GM19452 (cell line): ENCODE results near the gene PGAM1.
"Not testable (repeated sequence)": the region's sequence is repeated elsewhere in the genome, so short reads cannot be mapped to it uniquely, and the experiment has no call there.

ENCODE experiments used
- ATAC-seq: cut with Tn5 transposase; IDR thresholded peaks from one replicate; pipeline ENCODE4 v1.9.1; 2021; ENCODE audit not compliant: unreplicated experiment

The PGAM1 gene

GRCh38 chr10:97425964-97426775 lies at the start of gene PGAM1:
PGAM1 (plus strand) TSS chr10:97426191; CDS start chr10:97426308, 117 bp downstream.
- peak; percentile 86 for ATAC-seq

GRCh38 chr10:97376413-97376812 lies 49.6 kb upstream of the PGAM1 start:
- ATAC-seq: no peak

- ATAC-seq: no peak
Observed at GRCh38 chr10:97378933-97379921, 46.8 kb upstream of the PGAM1 start.

GRCh38 chr10:97380516-97380915 lies 45.5 kb upstream of the PGAM1 start:
- no peak for ATAC-seq

GRCh38 chr10:97381626-97382025 lies 44.4 kb upstream of the PGAM1 start:
- no peak for ATAC-seq

- ATAC-seq: no peak
Observed at GRCh38 chr10:97383159-97383558, 42.8 kb upstream of the PGAM1 start.

- no peak for ATAC-seq
Observed at GRCh38 chr10:97384156-97384555, 41.8 kb upstream of the PGAM1 start.

GRCh38 chr10:97384641-97385040 lies 41.4 kb upstream of the PGAM1 start:
- ATAC-seq: no peak

- no peak for ATAC-seq
Observed at GRCh38 chr10:97385565-97385964, 40.4 kb upstream of the PGAM1 start.

GRCh38 chr10:97388152-97388551 lies 37.8 kb upstream of the PGAM1 start:
- no peak for ATAC-seq

- no peak for ATAC-seq
Observed at GRCh38 chr10:97390091-97390490, 35.9 kb upstream of the PGAM1 start.

- ATAC-seq: no peak
Observed at GRCh38 chr10:97393034-97393573, 32.9 kb upstream of the PGAM1 start.

- ATAC-seq: no peak
Observed at GRCh38 chr10:97396056-97396455, 29.9 kb upstream of the PGAM1 start.

GRCh38 chr10:97399843-97400545 lies 26.0 kb upstream of the PGAM1 start:
- ATAC-seq: no peak

- ATAC-seq: peak; percentile 99
Observed at GRCh38 chr10:97400665-97401454, 25.1 kb upstream of the PGAM1 start, which contains the start of gene RRP12. RRP12 (minus strand) TSS chr10:97401340; CDS start chr10:97401231, 109 bp downstream.

- no peak for ATAC-seq
Observed at GRCh38 chr10:97401455-97401919, 24.5 kb upstream of the PGAM1 start.

- ATAC-seq: no peak
Observed at GRCh38 chr10:97404044-97404443, 21.9 kb upstream of the PGAM1 start.

GRCh38 chr10:97406064-97406463 lies 19.9 kb upstream of the PGAM1 start:
- ATAC-seq: no peak

- ATAC-seq: not testable (repeated sequence)
Observed at GRCh38 chr10:97406483-97406882, 19.5 kb upstream of the PGAM1 start.
